ENCODE measurements around the gene CTNNA1.

CTNNA1 gene

DNA sequence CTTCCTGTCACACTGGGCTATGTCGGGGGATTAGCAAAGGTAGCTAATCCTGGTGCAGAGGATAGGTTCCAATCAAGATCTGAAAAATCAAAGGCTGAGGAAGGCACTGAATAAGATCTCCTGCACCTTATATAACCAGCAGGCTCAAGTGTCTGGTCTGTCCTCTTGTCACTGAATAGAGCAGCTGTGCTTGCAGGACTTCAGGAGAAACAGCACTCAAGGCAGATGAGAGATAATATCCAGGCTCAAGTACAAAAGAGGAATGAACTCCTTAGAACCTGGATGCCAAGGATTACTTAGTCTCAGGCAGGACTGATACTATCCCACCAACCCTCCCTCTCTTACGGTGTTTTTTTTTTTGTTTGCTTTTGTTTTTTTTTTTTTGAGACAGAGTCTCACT lies 230.8 kb downstream of the CTNNA1 start:
- TF ChIP-seq, protein P1, sequence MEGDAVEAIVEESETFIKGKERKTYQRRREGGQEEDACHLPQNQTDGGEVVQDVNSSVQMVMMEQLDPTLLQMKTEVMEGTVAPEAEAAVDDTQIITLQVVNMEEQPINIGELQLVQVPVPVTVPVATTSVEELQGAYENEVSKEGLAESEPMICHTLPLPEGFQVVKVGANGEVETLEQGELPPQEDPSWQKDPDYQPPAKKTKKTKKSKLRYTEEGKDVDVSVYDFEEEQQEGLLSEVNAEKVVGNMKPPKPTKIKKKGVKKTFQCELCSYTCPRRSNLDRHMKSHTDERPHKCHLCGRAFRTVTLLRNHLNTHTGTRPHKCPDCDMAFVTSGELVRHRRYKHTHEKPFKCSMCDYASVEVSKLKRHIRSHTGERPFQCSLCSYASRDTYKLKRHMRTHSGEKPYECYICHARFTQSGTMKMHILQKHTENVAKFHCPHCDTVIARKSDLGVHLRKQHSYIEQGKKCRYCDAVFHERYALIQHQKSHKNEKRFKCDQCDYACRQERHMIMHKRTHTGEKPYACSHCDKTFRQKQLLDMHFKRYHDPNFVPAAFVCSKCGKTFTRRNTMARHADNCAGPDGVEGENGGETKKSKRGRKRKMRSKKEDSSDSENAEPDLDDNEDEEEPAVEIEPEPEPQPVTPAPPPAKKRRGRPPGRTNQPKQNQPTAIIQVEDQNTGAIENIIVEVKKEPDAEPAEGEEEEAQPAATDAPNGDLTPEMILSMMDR (IDR thresholded peaks at IDR 0.05; ENCODE audit: low read depth, low read length, missing control alignments) = no peak
- DNase-seq (ENCODE audit: low read depth) = no peak
- H3K4me3 ChIP-seq (ENCODE audit: low read depth, low read length) = no peak overlapping the region

All from GM12864 (cell line).